GM18861 (cell line): ENCODE data around the gene OSBPL5.
"Not testable (repeated sequence)": the region's sequence is repeated elsewhere in the genome, so short reads cannot be mapped to it uniquely, and the experiment has no call there.

Experiments used
- ATAC-seq: cut with Tn5 transposase; IDR thresholded peaks from one replicate; pipeline ENCODE4 v1.9.1; 2021; ENCODE audit not compliant: unreplicated experiment

OSBPL5 gene

DNA sequence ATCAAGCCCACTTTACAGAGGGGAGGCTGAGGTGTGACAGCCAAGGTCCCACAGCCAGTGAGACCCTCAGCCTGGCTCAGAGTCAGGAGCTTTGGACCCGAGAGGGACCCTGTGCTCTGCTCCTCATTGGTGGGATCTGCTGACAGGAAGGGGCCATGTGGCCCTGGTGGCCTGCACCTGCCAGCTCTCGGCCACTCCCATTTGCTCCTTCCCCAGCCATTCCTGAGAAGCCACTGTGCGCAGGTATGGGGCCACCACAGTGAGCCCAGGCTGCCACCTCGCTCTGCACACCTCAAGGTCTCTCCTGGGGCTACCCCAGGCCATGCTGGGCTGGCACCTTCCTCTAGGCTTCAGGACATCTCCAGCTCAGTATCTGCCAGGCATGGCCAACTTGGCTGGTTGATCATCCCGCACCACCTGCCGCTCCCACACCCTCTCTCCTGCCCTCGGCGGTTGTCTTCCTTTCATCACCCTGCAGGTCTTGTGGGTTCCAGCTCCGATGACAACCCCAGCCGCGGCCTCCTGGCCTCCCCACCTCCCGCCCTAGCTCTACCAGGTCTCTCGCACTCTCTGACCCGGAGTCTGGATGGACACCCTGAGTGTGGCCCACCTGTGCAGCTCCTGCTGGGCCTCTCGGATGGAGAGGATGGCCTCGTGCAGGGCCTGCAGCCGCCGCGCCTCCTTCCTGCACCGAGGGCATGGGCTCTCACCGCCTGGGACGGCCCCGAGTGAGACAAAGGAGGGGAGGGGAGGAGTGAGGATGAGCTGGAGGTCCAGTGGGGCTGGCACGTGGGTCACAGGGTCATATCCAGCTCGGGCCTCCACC, 75.7 kb downstream of the OSBPL5 start:
- ATAC-seq, result no peak

- no peak for ATAC-seq
These were observed 76.3 kb downstream of the OSBPL5 start for GRCh38 chr11:3088806-3089205.

- no peak for ATAC-seq
These were observed 77.0 kb downstream of the OSBPL5 start for GRCh38 chr11:3087821-3088800.

GRCh38 chr11:3087373-3087772, 77.7 kb downstream of the OSBPL5 start:
- no peak for ATAC-seq

DNA sequence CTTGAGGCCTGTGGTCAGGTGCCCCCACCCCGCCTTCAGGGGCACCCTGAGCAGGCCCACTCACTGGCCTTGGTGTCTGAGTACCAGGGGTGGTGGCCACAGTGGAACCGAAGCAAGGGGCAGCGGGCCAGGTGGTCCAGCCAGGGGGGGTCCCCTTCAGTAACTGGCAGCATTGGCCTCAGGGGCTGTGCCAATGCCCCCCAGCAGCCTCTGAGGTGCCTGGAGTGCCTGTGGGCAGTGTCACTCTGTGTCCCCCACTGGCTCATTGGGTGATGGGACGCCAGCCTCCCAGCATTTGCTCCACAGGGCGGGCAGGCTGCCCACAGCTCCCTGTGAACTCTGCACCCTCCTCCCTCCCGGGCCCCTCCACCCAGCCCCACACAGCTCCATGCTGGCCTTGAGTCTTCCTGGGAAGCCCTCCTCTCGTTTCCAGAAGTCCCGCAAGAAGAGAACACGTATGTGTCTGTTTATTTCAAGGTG, 78.4 kb downstream of the OSBPL5 start:
- no peak for ATAC-seq

GRCh38 chr11:3086114-3086513, 79.0 kb downstream of the OSBPL5 start:
- ATAC-seq, result no peak

DNA sequence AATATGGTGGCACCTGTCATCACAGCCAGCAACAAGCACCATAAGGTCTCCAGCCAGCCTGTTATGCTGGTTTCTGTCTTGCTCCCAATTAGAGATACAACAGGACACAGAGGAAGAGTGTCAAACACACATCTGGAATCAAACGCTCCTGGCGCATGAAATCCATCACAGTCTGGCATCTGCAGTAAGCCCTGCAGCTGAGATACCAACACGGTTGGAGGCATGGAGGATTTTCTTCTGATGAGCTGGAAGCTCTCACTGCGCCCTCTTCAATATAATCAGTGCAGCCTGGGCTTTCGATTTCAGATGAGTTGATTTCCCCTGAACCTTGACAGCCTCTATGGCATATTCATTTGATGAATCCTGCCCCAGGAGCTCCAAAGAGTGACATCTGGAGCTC, 80.1 kb downstream of the OSBPL5 start:
- ATAC-seq, result no peak

- ATAC-seq, result no peak
These were observed 81.8 kb downstream of the OSBPL5 start for GRCh38 chr11:3083321-3083720.

DNA sequence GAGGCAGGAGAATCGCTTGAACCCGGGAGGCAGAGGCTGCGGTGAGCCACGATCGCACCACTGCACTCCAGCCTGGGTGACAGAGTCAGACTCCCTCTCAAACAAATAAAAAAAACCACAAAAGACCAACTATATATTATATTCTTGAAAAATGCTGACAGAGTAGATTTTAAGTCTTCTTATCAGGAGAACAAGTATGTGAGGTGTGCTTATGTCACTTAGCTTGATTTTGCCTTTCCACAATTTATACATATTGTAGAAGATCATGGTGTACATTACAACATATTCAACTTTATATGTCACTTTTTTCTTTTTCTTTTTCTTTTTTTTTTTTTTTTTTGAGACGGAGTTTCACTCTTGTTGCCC, 83.7 kb downstream of the OSBPL5 start:
- ATAC-seq, result no peak

DNA sequence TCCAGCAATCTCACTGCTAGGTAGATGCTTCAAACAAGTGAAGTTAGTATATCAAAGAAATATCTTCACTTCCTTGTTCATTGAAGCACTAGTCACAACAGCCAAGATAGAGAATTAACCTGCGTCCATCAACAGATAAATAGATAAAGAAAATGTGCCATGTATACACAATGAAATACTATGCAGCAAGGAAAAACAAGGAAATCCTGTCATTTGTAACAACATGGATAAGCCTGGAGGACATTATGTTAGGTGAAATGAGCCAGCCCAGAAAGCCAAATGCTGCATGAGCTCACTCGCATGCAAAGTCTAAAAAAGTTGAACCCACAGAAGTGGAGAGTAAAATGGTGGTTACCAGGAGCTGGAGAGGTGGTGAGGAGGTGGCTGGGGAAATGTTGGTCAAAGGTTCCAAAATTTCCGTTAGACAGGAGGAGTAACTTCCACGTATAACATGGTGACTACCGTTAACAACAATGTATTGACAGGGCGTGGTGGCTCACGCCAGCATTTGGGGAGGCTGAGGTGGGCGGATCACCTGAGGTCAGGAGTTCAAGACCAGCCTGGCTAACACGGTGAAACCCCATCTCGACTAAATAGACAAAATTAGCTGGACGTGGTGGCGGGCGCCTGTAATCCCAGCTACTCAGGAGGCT, 84.3 kb downstream of the OSBPL5 start:
- ATAC-seq, result no peak

DNA sequence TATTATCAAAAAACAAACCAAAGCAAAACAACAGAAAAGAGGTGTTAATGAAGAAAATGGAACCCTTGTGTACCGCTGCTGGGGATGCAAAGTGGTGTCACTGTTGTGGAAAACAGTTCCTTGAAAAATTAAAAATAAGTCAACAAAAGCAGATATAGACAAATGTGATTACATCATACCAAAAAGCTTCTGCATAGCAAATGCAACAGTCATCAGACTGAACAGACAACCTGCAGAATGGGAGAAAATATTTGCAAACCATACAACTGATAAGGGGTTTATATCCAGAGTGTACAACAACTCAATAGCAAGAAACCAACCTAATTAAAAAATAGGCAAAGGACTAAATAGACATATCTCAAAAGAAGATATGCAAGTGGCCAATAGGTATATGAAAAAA, 85.0 kb downstream of the OSBPL5 start:
- no peak for ATAC-seq

- no peak for ATAC-seq
These were observed 87.2 kb downstream of the OSBPL5 start for GRCh38 chr11:3077846-3078440.

DNA sequence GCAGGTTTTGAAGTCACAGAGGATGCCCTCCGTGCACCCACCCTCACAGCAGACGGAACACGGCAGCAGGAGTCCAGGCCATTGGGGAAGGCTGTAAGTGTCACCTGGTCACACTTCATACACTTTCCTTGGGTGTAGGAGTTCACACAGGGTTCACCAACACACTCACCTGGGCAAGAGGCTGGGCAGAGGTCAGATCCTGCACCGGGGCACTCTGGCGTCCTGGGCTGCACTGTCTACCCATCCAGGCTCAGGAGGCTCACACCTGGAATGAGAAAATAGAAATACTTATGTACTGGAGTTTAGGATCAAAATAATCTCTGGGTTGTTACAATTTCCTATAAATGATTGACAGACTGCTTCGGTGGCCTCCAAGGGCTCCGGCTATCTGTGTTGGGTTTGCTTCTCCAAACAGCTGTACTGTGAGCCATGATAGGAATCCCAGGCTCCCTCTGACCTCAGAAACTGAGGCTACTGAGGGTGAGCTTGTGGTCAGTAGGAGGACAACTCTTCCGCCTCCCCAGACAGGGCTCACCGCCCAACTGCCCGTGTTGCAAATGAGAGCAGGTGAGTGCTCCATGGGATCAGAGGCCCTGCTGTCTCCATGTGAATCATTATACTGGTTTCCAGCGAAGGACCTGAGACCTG, 87.8 kb downstream of the OSBPL5 start:
- ATAC-seq, result no peak

DNA sequence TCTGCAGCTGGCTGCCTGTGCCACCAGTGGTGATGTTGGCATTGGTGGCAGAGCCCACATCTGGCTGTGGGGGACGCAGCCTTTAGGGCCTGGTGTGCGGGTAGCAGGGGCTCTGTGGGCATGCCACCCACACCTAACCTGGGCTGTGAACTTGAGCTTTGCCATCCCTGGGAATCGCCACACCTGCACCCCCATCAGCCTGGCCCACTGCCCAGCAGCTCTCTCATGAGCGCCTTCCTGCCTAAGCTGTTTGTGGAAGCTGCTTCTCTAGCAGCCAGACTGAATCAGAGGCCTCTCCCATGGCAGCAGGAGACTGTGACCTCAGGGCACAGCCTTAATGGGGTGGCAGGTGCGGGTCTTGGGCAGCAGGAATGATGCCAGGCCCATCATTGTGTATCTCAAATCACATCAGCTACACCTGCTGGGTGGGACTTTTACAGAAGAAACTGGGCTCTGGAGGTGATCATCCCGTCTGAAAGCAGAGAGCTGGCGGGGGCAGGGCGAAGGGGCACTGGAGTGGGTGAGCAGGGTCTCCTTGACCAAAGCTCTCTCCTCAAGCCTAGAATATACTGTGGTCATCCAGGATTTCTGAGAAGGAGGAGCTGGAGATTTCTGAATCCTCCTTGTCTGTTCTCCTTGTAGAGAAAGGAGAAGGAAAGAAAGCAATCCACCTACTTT, 90.1 kb downstream of the OSBPL5 start:
- no peak for ATAC-seq

DNA sequence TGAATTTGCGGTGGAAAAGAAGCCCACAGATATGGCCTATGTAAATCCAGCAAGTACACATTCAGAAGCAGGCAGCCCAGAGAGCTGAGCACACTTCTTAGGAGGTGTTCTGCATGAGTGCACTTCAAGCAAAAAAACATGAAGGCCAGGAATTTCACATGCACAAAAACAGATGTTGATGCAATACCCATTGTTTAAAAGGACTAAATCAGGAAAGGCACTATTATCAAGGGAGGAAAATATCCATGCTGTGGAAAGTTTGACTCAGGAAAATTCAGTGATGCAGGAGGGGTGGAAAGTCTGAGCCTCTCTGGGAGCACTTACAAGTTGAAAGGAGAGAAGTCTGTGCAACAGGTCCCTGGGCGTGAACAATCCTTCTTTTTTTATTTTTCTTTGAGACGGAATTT, 92.1 kb downstream of the OSBPL5 start:
- no peak for ATAC-seq

- ATAC-seq, result no peak
These were observed 95.7 kb downstream of the OSBPL5 start for GRCh38 chr11:3069425-3069824.

DNA sequence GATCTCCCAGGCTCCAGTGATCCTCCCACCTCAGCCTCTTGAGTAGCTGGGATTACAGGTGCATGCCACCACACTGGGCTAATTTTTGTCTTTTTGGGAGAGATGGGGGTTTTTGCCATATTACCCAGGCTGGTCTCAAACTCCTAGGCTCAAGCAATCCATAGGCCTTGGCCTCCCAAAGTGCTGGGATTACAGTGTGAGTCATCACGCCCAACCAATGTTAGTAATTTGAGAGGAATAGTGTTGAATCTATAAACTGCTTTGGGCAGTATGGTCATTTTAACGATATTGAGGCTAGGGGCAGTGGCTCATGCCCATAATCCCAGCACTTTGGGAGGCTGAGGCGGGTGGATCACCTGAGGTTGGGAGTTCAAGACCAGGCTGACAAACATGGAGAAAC, 98.8 kb downstream of the OSBPL5 start:
- ATAC-seq, result not testable (repeated sequence)

- not testable (repeated sequence) for ATAC-seq
These were observed 100.4 kb downstream of the OSBPL5 start for GRCh38 chr11:3064709-3065108.

DNA sequence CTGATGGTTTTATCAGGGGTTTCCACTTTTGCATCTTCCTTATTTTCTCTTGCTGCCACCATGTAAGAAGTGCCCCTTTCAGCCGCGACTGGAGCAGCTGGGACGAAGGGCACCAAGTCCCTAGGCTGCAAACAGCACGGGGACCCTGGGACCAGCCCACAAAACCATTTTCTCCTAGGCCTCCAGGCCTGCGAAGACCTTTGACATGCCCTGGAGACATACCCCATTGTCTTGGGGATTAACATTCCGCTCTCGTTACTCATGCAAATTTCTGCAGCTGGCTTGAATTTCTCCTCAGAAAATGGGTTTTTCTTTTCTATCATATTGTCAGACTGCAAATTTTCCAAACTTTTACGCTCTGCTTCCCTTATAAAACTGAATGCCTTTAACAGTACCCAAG, 101.2 kb downstream of the OSBPL5 start:
- not testable (repeated sequence) for ATAC-seq

- not testable (repeated sequence) for ATAC-seq
These were observed 101.7 kb downstream of the OSBPL5 start for GRCh38 chr11:3063432-3063831.
